ENCODE measurements around the gene IL21R.

The IL21R gene

DNA sequence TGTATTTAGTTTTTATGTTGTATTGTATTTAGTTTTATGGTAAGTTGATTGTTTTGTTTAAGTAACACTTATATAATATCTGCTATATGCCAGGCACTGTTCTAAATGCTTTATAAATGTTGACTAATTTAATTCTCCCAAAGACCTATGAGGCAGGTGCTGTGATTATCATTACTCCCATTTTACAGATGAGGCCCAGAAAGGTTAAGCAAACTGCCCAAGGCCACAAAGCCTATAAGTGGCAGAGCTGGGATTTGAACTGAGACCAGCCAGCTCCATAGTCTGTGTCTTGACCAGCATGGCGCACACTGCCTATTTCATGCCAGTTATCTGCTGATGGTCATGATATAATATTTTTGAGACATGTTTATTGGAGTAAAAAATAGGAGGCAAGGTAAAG is 24.0 kb downstream of the IL21R start:
- TF ChIP-seq, protein P1, sequence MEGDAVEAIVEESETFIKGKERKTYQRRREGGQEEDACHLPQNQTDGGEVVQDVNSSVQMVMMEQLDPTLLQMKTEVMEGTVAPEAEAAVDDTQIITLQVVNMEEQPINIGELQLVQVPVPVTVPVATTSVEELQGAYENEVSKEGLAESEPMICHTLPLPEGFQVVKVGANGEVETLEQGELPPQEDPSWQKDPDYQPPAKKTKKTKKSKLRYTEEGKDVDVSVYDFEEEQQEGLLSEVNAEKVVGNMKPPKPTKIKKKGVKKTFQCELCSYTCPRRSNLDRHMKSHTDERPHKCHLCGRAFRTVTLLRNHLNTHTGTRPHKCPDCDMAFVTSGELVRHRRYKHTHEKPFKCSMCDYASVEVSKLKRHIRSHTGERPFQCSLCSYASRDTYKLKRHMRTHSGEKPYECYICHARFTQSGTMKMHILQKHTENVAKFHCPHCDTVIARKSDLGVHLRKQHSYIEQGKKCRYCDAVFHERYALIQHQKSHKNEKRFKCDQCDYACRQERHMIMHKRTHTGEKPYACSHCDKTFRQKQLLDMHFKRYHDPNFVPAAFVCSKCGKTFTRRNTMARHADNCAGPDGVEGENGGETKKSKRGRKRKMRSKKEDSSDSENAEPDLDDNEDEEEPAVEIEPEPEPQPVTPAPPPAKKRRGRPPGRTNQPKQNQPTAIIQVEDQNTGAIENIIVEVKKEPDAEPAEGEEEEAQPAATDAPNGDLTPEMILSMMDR (IDR thresholded peaks at IDR 0.05; ENCODE audit: extremely low read depth, insufficient read depth, missing control alignments): no peak
- no peak for DNase-seq (ENCODE audit: low spot score)
- in situ Hi-C loops (cut with MboI; ENCODE audit: low pct_unique_long_range_greater_than_20kb, low sequenced_read_pairs, unreplicated experiment): no loop called here

DNA sequence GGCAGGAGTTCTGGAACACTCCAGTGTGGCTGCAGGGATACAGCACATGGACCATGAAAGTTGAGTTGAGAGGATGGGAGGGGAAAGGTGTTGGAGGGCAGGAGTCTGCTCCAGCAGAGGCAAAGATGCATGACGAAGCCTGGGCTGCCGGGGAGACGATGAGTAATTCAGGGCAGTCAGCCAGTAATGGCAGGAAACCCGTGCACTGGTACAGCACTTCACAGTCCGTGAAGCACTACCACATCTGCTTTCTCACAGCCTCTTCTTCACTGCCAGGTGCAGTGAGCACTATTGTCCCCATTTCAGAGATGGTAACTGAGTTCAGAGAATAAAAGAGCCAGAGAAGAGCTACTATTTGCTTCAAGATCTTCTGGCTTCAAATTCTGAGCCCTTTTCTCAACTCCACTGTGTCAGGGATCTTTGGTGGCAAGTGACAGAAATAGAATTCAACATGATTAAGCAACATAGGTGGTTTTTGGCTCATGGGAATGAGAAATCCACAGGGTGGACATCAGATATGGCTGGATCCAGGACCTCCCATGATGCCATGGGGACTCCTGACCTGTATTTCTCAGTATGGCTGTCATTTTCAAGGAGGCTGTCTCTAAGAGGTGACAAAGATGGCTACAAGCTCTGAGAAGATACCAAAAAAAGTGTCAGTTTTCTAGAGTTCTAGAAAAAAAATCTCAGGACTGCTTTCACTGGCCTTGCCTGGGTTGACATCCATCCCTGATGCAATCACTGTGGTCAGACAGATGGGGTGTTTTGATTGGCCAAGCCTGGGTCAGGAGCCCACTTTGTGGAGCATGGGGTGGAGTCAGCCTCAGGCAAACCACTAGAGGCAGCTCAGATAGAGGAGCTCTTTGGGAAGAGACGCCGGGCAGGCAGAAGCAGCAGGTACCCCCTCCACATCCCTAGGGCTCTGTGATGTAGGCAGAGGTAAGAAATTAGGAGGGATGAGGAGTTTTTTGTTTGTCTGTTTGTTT is 24.7 kb downstream of the IL21R start:
- in situ Hi-C loops (cut with MboI; ENCODE audit: low pct_unique_long_range_greater_than_20kb, low sequenced_read_pairs, unreplicated experiment): no loop called here
- TF ChIP-seq, protein P1 (IDR thresholded peaks at IDR 0.05; ENCODE audit: extremely low read depth, insufficient read depth, missing control alignments): peak; percentile 5
- peak; percentile 81 for DNase-seq (ENCODE audit: low spot score)

DNA sequence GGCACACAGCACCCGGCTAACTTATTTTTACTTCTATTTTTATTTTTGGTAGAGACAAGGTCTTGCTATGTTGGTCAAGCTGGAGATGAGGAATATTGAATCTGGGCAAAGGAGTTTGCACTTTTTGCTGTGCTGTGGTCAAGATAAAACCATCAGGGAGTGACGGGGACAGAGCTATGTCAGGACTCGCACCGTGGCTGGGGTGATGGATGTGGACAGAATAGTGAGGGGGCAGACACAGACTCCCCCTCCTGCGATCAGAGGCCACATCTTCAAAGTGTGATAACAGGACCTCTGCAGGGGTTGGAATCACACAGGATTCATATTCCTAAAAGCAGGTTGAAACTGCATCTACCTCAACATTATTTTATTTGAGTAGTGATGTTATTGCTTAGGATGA is 25.6 kb downstream of the IL21R start:
- no peak for DNase-seq (ENCODE audit: low spot score)
- TF ChIP-seq, protein P1 (IDR thresholded peaks at IDR 0.05; ENCODE audit: extremely low read depth, insufficient read depth, missing control alignments): no peak
- in situ Hi-C loops (cut with MboI; ENCODE audit: low pct_unique_long_range_greater_than_20kb, low sequenced_read_pairs, unreplicated experiment): no loop called here

DNA sequence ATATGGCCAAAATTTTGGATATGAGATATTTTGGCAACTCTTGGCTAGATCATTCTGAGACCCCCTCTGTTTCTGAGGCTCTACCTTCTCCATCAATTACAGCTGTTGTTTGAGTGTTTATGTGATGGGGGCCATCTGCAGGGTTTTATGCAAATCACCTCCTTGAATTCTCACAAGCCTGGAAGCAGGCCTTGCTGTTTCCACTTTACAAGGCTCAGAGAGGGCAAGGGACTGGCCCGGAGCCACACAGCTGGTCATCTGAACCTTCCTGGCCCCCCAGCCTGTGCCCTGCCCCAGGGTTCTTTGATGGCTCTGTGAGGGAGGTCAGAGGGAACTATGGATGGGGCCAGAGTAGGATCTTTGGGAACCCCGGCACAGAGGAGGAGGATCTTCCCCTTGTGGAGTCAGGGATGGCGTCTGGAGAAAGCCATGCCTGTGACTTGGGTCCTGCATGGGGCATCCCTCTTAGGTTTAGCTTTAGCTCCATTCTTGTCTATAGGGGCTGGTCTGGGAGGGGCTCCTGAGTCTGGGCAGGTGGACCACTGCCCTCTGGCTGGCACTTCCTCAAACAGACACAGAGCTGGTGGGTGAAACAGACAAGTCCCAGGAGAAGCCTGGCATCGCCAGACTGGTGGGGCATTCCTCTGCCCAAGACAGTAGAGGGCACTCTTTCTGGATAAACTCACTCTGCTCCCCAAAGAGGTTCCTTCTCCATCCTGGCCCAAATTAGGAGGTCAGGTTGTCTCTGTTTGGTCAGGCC is 26.2 kb downstream of the IL21R start:
- in situ Hi-C loops (cut with MboI; ENCODE audit: low pct_unique_long_range_greater_than_20kb, low sequenced_read_pairs, unreplicated experiment): no loop called here
- DNase-seq (ENCODE audit: low spot score): no peak
- TF ChIP-seq, protein P1 (IDR thresholded peaks at IDR 0.05; ENCODE audit: extremely low read depth, insufficient read depth, missing control alignments): peak; percentile 13

DNA sequence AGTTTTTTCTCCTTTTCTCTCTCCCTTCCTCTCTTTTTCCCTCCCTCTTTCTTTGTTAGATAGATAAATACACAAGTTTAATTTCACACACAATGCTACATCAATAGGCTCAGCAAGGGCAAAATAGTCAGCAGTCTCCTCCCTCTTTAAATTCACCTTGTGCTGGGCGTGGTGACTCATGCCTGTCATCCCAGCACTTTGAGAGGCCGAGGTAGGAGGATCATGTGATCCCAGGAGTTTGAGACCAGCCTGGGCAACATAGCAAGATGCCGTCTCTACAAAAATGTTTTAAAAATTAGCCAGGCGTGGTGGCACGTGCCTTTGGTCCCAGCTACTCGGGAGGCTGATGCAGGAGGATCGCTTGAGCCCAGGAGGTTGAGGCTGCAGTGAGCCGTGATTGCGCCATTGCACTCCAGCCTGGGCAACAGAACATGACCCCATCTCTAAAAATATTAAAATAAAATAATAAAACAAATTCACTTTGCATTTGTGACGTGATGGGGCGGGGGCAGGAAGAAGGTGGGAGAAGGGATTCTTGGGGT is 27.4 kb downstream of the IL21R start:
- TF ChIP-seq, protein P1 (IDR thresholded peaks at IDR 0.05; ENCODE audit: extremely low read depth, insufficient read depth, missing control alignments): no peak
- DNase-seq (ENCODE audit: low spot score): no peak
- in situ Hi-C loops (cut with MboI; ENCODE audit: low pct_unique_long_range_greater_than_20kb, low sequenced_read_pairs, unreplicated experiment): no loop called here

DNA sequence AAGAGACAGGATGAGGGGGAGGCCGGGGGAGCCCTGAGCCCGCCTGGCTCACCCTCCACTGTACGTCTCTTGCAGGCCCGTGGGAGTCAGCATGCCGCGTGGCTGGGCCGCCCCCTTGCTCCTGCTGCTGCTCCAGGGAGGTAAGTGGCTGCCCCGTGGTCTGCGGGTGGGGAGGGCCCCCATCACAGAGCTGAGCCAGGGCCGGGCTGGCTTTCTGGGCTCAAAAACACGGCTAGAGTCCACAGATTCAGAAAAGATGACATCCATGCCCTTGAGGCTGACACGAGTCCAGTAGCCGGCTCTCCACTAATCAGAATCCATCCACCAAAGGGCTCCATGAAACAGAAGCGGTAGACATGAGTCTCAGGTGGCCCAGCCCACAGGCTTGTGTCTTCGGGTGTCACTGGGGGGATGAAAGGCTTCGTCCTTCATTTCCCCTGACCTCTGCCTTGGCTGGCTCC is 28.0 kb downstream of the IL21R start:
- in situ Hi-C loops (cut with MboI; ENCODE audit: low pct_unique_long_range_greater_than_20kb, low sequenced_read_pairs, unreplicated experiment): no loop called here
- TF ChIP-seq, protein P1 (IDR thresholded peaks at IDR 0.05; ENCODE audit: extremely low read depth, insufficient read depth, missing control alignments): no peak
- DNase-seq (ENCODE audit: low spot score): no peak

Measured in GM13977 (cell line).